ENCODE results near the gene SLC25A43. TPM values are rescaled to one million over a fixed set of nuclear protein-coding genes. Genes with fewer than 3 reads are reported as not detected.
"Not testable (repeated sequence)": the region's sequence is repeated elsewhere in the genome, so short reads cannot be mapped to it uniquely, and the experiment has no call there.

SLC25A43 gene
- total RNA-seq, 2 donors from 2014 or later, result 12.3 to 24.4 TPM

DNA sequence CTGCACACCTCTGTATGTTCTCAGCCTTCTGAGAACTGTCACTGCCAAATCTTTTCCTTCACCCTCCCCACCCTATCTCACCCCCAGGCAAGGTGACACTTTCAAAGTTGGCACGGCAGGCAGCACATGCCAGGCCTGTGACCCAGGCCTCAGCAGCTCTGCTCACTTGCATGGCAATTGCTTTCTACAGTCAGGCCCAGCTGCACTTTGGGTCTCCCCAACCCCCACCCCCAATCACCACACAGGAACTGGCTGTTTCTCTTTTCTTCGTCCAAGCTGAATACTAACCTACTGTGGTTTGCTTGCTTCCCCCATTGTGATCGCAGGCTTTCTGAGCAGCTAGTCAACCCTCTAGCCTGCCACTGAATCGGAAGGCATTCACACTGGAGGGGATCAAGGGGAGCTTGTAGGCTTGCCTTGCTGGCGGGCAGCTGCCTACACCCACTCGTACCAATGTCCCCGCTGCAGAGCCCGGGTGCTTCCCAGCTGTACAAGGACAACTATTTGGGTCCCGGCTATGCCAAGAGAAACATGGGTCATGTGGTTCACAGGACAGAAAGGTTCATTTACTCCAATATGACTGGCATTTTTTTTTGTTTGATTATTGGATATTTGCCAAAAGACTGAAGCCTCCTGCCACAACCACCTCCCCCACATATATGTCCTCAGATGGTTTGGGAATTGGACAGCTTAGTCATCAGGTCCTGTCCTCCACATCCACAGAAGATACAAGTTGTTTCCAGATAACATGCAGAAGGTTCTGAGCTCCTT, 28.1 kb downstream of the SLC25A43 start:
- DNase-seq (ENCODE audit: low spot score), result no peak
- H3K4me3 ChIP-seq, result no peak overlapping the region
- H3K27me3 ChIP-seq (replicated peaks; ENCODE audit: insufficient read depth), result no peaks in the 10 kb centered on the region
- no peak for ATAC-seq (ENCODE audit: insufficient number of reproducible peaks, low FRiP score, low read depth)
- no peaks in the 10 kb centered on the region for H3K36me3 ChIP-seq
- no peak overlapping the region for H3K27ac ChIP-seq
- H3K9me3 ChIP-seq, result no peaks in the 10 kb centered on the region
- H3K4me1 ChIP-seq (ENCODE audit: control insufficient read depth in 1 of 2, low read depth in 2 of 2), result no peaks in the 10 kb centered on the region
- TF ChIP-seq, protein P1, sequence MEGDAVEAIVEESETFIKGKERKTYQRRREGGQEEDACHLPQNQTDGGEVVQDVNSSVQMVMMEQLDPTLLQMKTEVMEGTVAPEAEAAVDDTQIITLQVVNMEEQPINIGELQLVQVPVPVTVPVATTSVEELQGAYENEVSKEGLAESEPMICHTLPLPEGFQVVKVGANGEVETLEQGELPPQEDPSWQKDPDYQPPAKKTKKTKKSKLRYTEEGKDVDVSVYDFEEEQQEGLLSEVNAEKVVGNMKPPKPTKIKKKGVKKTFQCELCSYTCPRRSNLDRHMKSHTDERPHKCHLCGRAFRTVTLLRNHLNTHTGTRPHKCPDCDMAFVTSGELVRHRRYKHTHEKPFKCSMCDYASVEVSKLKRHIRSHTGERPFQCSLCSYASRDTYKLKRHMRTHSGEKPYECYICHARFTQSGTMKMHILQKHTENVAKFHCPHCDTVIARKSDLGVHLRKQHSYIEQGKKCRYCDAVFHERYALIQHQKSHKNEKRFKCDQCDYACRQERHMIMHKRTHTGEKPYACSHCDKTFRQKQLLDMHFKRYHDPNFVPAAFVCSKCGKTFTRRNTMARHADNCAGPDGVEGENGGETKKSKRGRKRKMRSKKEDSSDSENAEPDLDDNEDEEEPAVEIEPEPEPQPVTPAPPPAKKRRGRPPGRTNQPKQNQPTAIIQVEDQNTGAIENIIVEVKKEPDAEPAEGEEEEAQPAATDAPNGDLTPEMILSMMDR (IDR thresholded peaks at IDR 0.05), result no peak

DNA sequence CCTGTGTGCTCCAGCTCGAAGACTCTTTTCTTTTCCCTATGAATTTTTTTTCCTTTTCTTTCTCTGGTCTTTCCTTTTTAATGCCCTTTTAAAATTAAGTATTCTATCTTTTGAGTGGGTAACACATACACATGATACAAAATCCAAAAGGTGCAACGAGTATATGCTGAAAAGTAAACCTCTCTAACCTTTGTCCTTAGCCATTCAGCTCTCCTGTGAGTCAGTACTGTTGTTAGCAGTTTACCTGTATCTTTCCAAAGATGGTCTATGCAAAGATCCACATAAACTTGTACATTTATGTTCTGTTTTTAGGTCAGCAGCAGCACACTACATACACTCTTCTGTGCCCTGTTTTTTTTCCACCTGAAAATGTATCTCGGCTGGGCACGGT, 28.7 kb downstream of the SLC25A43 start:
- H3K27me3 ChIP-seq (replicated peaks; ENCODE audit: insufficient read depth), result no peaks in the 10 kb centered on the region
- H3K4me3 ChIP-seq, result no peak overlapping the region
- TF ChIP-seq, protein P1 (IDR thresholded peaks at IDR 0.05), result no peak
- no peaks in the 10 kb centered on the region for H3K9me3 ChIP-seq
- DNase-seq (ENCODE audit: low spot score) (no peak), ATAC-seq (ENCODE audit: insufficient number of reproducible peaks, low FRiP score, low read depth) (no peak)
- H3K27ac ChIP-seq, result no peak overlapping the region
- H3K36me3 ChIP-seq, result no peaks in the 10 kb centered on the region
- H3K4me1 ChIP-seq (ENCODE audit: control insufficient read depth in 1 of 2, low read depth in 2 of 2), result no peaks in the 10 kb centered on the region

DNA sequence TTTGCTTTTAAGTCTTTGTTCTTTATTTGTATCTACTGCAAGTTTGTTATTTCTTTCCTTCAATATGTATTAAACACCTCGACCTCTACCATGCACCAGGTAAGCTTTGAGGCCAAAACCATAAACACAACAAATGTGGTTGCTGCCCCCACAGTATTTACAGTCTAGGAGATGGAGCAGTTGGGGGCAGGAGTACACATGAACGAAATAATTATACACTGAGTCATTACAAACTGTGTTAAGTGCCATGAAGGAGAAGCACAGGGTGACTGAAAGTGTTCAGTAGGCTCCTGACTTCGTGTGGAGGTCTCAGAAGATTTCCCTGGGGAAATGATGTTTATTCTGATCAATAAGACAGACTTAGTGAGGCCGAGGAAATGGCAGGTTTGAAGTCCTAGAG, 30.3 kb downstream of the SLC25A43 start:
- ATAC-seq (ENCODE audit: insufficient number of reproducible peaks, low FRiP score, low read depth), result no peak
- no peaks in the 10 kb centered on the region for H3K4me1 ChIP-seq (ENCODE audit: control insufficient read depth in 1 of 2, low read depth in 2 of 2)
- no peak overlapping the region for H3K4me3 ChIP-seq
- no peaks in the 10 kb centered on the region for H3K9me3 ChIP-seq
- DNase-seq (ENCODE audit: low spot score), result no peak
- H3K27ac ChIP-seq, result no peak overlapping the region
- no peaks in the 10 kb centered on the region for H3K27me3 ChIP-seq (replicated peaks; ENCODE audit: insufficient read depth)
- H3K36me3 ChIP-seq, result no peaks in the 10 kb centered on the region
- TF ChIP-seq, protein P1 (IDR thresholded peaks at IDR 0.05), result no peak

DNA sequence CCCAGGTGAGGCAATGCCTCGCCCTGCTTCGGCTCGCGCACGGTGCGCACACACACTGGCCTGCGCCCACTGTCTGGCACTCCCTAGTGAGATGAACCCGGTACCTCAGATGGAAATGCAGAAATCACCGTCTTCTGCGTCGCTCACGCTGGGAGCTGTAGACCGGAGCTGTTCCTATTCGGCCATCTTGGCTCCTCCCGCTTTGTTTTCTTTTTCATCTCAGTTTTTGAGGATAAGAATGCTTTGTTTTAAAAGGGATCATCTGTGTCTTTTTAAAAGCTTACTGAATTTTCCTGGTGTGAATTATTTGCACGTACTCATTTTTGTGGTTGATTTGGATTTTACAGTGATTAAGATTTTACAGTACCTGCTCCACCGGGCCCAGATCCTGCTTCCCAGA, 42.2 kb downstream of the SLC25A43 start:
- not testable (repeated sequence) for DNase-seq (ENCODE audit: low spot score); H3K4me1 ChIP-seq (ENCODE audit: control insufficient read depth in 1 of 2, low read depth in 2 of 2); ATAC-seq (ENCODE audit: insufficient number of reproducible peaks, low FRiP score, low read depth); H3K36me3 ChIP-seq; H3K27ac ChIP-seq; H3K9me3 ChIP-seq; H3K27me3 ChIP-seq (replicated peaks; ENCODE audit: insufficient read depth); H3K4me3 ChIP-seq

- TF ChIP-seq, protein P1 (IDR thresholded peaks at IDR 0.05), result no peak
- H3K4me3 ChIP-seq, result no peak overlapping the region
- H3K9me3 ChIP-seq, result no peaks in the 10 kb centered on the region
- H3K4me1 ChIP-seq (ENCODE audit: control insufficient read depth in 1 of 2, low read depth in 2 of 2), result no peaks in the 10 kb centered on the region
- ATAC-seq (ENCODE audit: insufficient number of reproducible peaks, low FRiP score, low read depth), result no peak
- H3K27me3 ChIP-seq (replicated peaks; ENCODE audit: insufficient read depth), result no peaks in the 10 kb centered on the region
- no peak overlapping the region for H3K27ac ChIP-seq
- DNase-seq (ENCODE audit: low spot score), result no peak
- H3K36me3 ChIP-seq, result no peaks in the 10 kb centered on the region
These were observed 43.1 kb downstream of the SLC25A43 start for GRCh38 chrX:119442286-119442685.

- no peaks in the 10 kb centered on the region for H3K9me3 ChIP-seq
- TF ChIP-seq, protein P1 (IDR thresholded peaks at IDR 0.05), result no peak
These were observed 54.1 kb downstream of the SLC25A43 start for GRCh38 chrX:119453202-119453601.

More at GRCh38 chrX:119453202-119453601, 54.1 kb downstream of the SLC25A43 start:
- DNase-seq (ENCODE audit: low spot score) (no peak), ATAC-seq (ENCODE audit: insufficient number of reproducible peaks, low FRiP score, low read depth) (no peak)
- Histone ChIP-seq H3K27ac (no peak overlapping the region), H3K4me1 (ENCODE audit: control insufficient read depth in 1 of 2, low read depth in 2 of 2) (no peaks in the 10 kb centered on the region), H3K36me3 (no peaks in the 10 kb centered on the region), H3K27me3 (replicated peaks; ENCODE audit: insufficient read depth) (no peaks in the 10 kb centered on the region), H3K4me3 (no peak overlapping the region)

Measured in thoracic aorta (tissue), 2 donors.